HepG2 (cell line): ENCODE results near the gene ZNF524. TPM values are rescaled to one million over a fixed set of nuclear protein-coding genes. Genes with fewer than 3 reads are reported as not detected.

Experiments used
- ADNP ChIP-seq: sonication (generic); formaldehyde crosslinking; IDR thresholded peaks from 2 replicates; pipeline ENCODE4 v1.4.0; 2020; ENCODE audit warnings: missing genetic modification reagents
- AGO2 ChIP-seq: fragments of 200-400 bp; formaldehyde crosslinking; optimal IDR thresholded peaks from 2 replicates; pipeline ENCODE3; 2017; ENCODE audit warnings: mild to moderate bottlenecking, low read depth, low read length, moderate library complexity
- CHD4 ChIP-seq: fragments of 200-600 bp; sonication (generic); IDR thresholded peaks from 2 replicates; pipeline ENCODE4 v1.7.0; 2017; ENCODE audit warnings: mild to moderate bottlenecking, low read length, borderline replicate concordance
- HES4 ChIP-seq: sonication (generic); formaldehyde crosslinking; IDR thresholded peaks from 2 replicates; pipeline ENCODE4 v1.9.0; 2021; ENCODE audit warnings: mild to moderate bottlenecking, missing genetic modification reagents, borderline replicate concordance
- MTF1 ChIP-seq: sonication (generic); formaldehyde crosslinking; IDR thresholded peaks from 2 replicates; pipeline ENCODE4 v1.5.0; 2020; ENCODE audit warnings: missing genetic modification reagents
- NAIF1 ChIP-seq: sonication (generic); formaldehyde crosslinking; IDR thresholded peaks from 2 replicates; pipeline ENCODE4 v1.5.0; 2020; ENCODE audit warnings: mild to moderate bottlenecking, missing genetic modification reagents, borderline replicate concordance
- SRSF9 ChIP-seq: fragments of 200-400 bp; formaldehyde crosslinking; IDR thresholded peaks from 2 replicates; pipeline ENCODE4 v1.6.1; 2018; ENCODE audit warnings: borderline replicate concordance, mild to moderate bottlenecking, low read depth, low read length; ENCODE audit not compliant: insufficient read depth, poor library complexity, severe bottlenecking
- SSRP1 ChIP-seq: IDR thresholded peaks from 2 replicates; pipeline ENCODE4 v1.6.1; 2016; ENCODE audit warnings: control low read depth
- ZFP1 ChIP-seq: IDR thresholded peaks from 2 replicates; pipeline ENCODE4 v1.6.1; 2016
- ZNF160 ChIP-seq: sonication (generic); formaldehyde crosslinking; IDR thresholded peaks from 2 replicates; pipeline ENCODE4 v1.8.0; 2022; ENCODE audit warnings: mild to moderate bottlenecking, inconsistent platforms, missing genetic modification reagents
- ZNF33A ChIP-seq: sonication (generic); formaldehyde crosslinking; IDR thresholded peaks from 2 replicates; pipeline ENCODE4 v1.5.1; 2020; ENCODE audit warnings: missing genetic modification reagents, mild to moderate bottlenecking, moderate library complexity, borderline replicate concordance
- ZNF747 ChIP-seq: sonication (generic); formaldehyde crosslinking; IDR thresholded peaks from 2 replicates; pipeline ENCODE4 v1.8.1; 2023; ENCODE audit warnings: missing genetic modification reagents, mild to moderate bottlenecking, borderline replicate concordance
- ZNF781 ChIP-seq: sonication (generic); formaldehyde crosslinking; IDR thresholded peaks from 2 replicates; pipeline ENCODE4 v1.5.1; 2020; ENCODE audit warnings: borderline replicate concordance, mild to moderate bottlenecking, missing genetic modification reagents; ENCODE audit errors: not compliant biosample characterization
- ZNF816 ChIP-seq: sonication (generic); formaldehyde crosslinking; IDR thresholded peaks from 2 replicates; pipeline ENCODE4 v1.8.0; 2022; ENCODE audit warnings: missing genetic modification reagents, mild to moderate bottlenecking, borderline replicate concordance
- ZSCAN20 ChIP-seq: sonication (generic); formaldehyde crosslinking; IDR thresholded peaks from 2 replicates; pipeline ENCODE4 v1.4.0; 2020; ENCODE audit warnings: missing genetic modification reagents, mild to moderate bottlenecking, borderline replicate concordance
- polyA plus RNA-seq, 8 experiments: library from polyadenylated mRNA; depleted of rRNA in 3 of 8; stranded (reverse) in 7 of 8; unstranded in 1 of 8; fragments of >200 nt; fragmentation: Illumina TruSeq in 4 of 8; extraction: Trizol in 4 of 8; gene quantifications; 2 replicates each; pipeline versions ENCODE4 v1.2.1 to v1.2.3, GENCODE V29; 2011 to 2016; ENCODE audit warnings: low read depth in 4 of 8, missing spikeins in 1 of 8, mixed read lengths in 1 of 8; ENCODE audit not compliant: insufficient read depth in 1 of 8
- total RNA-seq, 5 experiments: library from RNA; depleted of rRNA; stranded (reverse); fragments of >200 nt; fragmentation: Illumina TruSeq; extraction: Trizol; gene quantifications; 2 replicates each; pipeline ENCODE4 v1.2.3, GENCODE V29; 2016; ENCODE audit warnings: low read depth in 1 of 5
- TF ChIP-seq, protein P1 (sequence below): sonication (generic); formaldehyde crosslinking; IDR thresholded peaks from 2 replicates; pipeline ENCODE4 v1.5.0; 2020; ENCODE audit warnings: mild to moderate bottlenecking, missing genetic modification reagents, borderline replicate concordance
- TF ChIP-seq, protein P2 (sequence below): sonication (generic); formaldehyde crosslinking; IDR thresholded peaks from 2 replicates; pipeline ENCODE4 v1.4.0; 2020; ENCODE audit warnings: mild to moderate bottlenecking, missing genetic modification reagents
- TF ChIP-seq, protein P3 (sequence below), 2 experiments: sonication (generic) in 1 of 2; formaldehyde crosslinking in 1 of 2; IDR thresholded peaks; 2 replicates each; pipeline versions ENCODE4 v1.6.1 to v1.9.0; 2014 to 2022; ENCODE audit warnings: antibody characterized with exemption in 1 of 2, borderline replicate concordance in 1 of 2, inconsistent platforms in 1 of 2, low read depth in 1 of 2, missing genetic modification reagents in 1 of 2
- TF ChIP-seq, protein P4 (sequence below): sonication (generic); formaldehyde crosslinking; IDR thresholded peaks from 2 replicates; pipeline ENCODE4 v1.8.1; 2023; ENCODE audit warnings: mild to moderate bottlenecking, moderate library complexity, missing genetic modification reagents

ZNF524 gene
- total and polyA plus RNA-seq, 2 of the 13 experiments (the other 11 are each of a cell fraction or from before 2014, with no cell fraction given) = 3.2 to 4.6 TPM

DNA sequence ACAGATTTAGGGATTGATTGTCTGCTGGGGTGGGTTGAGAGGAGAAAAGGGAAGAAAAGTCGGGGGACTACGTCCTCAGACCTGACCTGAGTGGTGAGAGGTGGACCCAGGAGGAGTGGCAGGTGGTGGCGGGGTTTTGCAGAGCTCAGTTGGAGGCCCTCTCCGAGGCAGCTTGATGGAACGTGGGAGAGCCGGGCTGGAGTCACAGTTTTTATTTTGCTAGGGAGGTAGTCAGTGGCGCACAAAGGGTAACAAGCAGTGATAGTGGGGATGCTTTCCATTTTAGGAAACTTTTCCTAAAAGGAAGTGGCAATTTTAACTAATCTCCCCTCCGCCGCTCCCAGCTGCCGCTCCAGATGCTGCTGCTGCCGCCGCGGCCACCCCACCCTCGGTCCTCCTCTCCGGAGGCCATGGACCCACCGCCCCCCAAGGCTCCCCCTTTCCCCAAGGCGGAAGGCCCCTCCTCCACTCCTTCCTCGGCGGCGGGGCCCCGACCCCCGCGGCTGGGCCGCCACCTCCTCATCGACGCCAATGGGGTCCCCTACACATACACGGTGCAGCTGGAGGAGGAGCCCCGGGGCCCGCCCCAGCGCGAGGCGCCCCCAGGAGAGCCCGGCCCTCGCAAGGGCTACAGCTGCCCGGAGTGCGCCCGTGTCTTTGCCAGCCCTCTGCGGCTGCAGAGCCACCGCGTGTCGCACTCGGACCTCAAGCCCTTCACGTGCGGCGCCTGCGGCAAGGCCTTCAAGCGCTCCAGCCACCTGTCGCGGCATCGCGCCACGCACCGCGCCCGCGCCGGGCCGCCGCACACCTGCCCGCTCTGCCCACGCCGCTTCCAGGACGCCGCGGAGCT, 42.3 kb downstream of the ZNF524 start (continued):
- TF ChIP-seq AGO2 (peak; percentile 95), NAIF1 (CRISPR knock-in tag) (no peak), ZNF816 (no peak), ZNF747 (CRISPR knock-in tag) (no peak), ZNF781 (CRISPR knock-in tag) (no peak), CHD4 (no peak), ADNP (CRISPR knock-in tag) (no peak), ZNF160 (CRISPR knock-in tag) (no peak), SSRP1 (0 out of 2 replicates have a peak, but pooled peaks have one; percentile 17), MTF1 (CRISPR knock-in tag) (no peak), ZNF33A (CRISPR knock-in tag) (no peak), HES4 (no peak), ZSCAN20 (CRISPR knock-in tag) (no peak), ZFP1 (CRISPR knock-in tag) (no peak), SRSF9 (no peak)
- TF ChIP-seq, protein P1, sequence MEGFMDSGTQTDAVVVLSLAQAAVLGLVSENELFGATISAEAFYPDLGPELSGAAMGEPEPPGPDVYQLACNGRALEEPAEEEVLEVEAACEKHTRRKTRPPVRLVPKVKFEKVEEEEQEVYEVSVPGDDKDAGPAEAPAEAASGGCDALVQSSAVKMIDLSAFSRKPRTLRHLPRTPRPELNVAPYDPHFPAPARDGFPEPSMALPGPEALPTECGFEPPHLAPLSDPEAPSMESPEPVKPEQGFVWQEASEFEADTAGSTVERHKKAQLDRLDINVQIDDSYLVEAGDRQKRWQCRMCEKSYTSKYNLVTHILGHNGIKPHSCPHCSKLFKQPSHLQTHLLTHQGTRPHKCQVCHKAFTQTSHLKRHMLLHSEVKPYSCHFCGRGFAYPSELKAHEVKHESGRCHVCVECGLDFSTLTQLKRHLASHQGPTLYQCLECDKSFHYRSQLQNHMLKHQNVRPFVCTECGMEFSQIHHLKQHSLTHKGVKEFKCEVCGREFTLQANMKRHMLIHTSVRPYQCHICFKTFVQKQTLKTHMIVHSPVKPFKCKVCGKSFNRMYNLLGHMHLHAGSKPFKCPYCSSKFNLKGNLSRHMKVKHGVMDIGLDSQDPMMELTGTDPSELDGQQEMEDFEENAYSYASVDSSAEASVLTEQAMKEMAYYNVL (CRISPR knock-in tag) = no peak
- TF ChIP-seq, protein P2, sequence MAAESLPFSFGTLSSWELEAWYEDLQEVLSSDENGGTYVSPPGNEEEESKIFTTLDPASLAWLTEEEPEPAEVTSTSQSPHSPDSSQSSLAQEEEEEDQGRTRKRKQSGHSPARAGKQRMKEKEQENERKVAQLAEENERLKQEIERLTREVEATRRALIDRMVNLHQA = no peak
- TF ChIP-seq, protein P3, sequence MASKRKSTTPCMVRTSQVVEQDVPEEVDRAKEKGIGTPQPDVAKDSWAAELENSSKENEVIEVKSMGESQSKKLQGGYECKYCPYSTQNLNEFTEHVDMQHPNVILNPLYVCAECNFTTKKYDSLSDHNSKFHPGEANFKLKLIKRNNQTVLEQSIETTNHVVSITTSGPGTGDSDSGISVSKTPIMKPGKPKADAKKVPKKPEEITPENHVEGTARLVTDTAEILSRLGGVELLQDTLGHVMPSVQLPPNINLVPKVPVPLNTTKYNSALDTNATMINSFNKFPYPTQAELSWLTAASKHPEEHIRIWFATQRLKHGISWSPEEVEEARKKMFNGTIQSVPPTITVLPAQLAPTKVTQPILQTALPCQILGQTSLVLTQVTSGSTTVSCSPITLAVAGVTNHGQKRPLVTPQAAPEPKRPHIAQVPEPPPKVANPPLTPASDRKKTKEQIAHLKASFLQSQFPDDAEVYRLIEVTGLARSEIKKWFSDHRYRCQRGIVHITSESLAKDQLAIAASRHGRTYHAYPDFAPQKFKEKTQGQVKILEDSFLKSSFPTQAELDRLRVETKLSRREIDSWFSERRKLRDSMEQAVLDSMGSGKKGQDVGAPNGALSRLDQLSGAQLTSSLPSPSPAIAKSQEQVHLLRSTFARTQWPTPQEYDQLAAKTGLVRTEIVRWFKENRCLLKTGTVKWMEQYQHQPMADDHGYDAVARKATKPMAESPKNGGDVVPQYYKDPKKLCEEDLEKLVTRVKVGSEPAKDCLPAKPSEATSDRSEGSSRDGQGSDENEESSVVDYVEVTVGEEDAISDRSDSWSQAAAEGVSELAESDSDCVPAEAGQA (IDR thresholded peaks at IDR 0.05; ENCODE audit: low read depth) = no peak
- TF ChIP-seq, protein P3 (CRISPR knock-in tag; IDR thresholded peaks at IDR 0.05; ENCODE audit: borderline replicate concordance) = no peak
- TF ChIP-seq, protein P4, sequence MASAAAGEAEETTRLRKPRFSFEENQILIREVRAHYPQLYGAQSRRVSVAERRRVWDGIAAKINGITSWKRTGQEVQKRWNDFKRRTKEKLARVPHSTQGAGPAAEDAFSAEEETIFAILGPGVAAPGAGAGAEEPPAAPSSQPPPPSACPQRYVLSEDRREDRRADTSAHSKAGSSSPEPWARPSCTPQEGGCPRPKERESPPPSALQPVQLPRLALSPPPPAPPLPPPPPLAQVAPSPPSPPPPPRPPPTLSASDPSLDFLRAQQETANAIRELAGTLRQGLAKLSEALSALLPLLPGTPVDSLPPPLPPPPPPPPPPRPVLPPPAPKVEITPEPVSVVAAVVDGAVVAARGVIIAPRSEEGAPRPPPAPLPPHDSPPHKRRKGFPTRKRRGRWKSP (CRISPR knock-in tag) = no peak
